ENCODE measurements around the gene COL13A1.

COL13A1 gene

GRCh38 chr10:69929575-69929974, 127.9 kb downstream of the COL13A1 start:
- DNase-seq (ENCODE audit: insufficient read length, low spot score), result no peak
- no peak for FAIRE-seq
- TF ChIP-seq POLR2A (IDR thresholded peaks at IDR 0.05; ENCODE audit: low read depth, low read length), result no peak

- TF ChIP-seq POLR2A (IDR thresholded peaks at IDR 0.05; ENCODE audit: low read depth, low read length), result no peak
- DNase-seq (ENCODE audit: insufficient read length, low spot score), result no peak
- FAIRE-seq, result no peak
These were observed 133.1 kb downstream of the COL13A1 start for GRCh38 chr10:69934768-69935167.

GRCh38 chr10:69936091-69936490, 134.4 kb downstream of the COL13A1 start:
- DNase-seq (ENCODE audit: insufficient read length, low spot score), result no peak
- no peak for FAIRE-seq
- TF ChIP-seq POLR2A (IDR thresholded peaks at IDR 0.05; ENCODE audit: low read depth, low read length), result no peak

- DNase-seq (ENCODE audit: insufficient read length, low spot score) (no peak), FAIRE-seq (no peak)
- TF ChIP-seq POLR2A (IDR thresholded peaks at IDR 0.05; ENCODE audit: low read depth, low read length), result no peak
These were observed 136.9 kb downstream of the COL13A1 start for GRCh38 chr10:69938541-69938991.

GRCh38 chr10:69939061-69939460, 137.4 kb downstream of the COL13A1 start:
- no peak for TF ChIP-seq POLR2A (IDR thresholded peaks at IDR 0.05; ENCODE audit: low read depth, low read length)
- FAIRE-seq (no peak), DNase-seq (ENCODE audit: insufficient read length, low spot score) (no peak)

GRCh38 chr10:69939481-69939880, 137.8 kb downstream of the COL13A1 start:
- no peak for TF ChIP-seq POLR2A (IDR thresholded peaks at IDR 0.05; ENCODE audit: low read depth, low read length)
- FAIRE-seq, result no peak
- DNase-seq (ENCODE audit: insufficient read length, low spot score), result no peak

GRCh38 chr10:69941730-69942129, 140.0 kb downstream of the COL13A1 start:
- TF ChIP-seq POLR2A (IDR thresholded peaks at IDR 0.05; ENCODE audit: low read depth, low read length), result no peak
- DNase-seq (ENCODE audit: insufficient read length, low spot score) (no peak), FAIRE-seq (no peak)

- DNase-seq (ENCODE audit: insufficient read length, low spot score), result no peak
- TF ChIP-seq POLR2A (IDR thresholded peaks at IDR 0.05; ENCODE audit: low read depth, low read length), result no peak
- no peak for FAIRE-seq
These were observed 141.7 kb downstream of the COL13A1 start for GRCh38 chr10:69943292-69943820.

GRCh38 chr10:69944761-69945160, 143.1 kb downstream of the COL13A1 start:
- no peak for FAIRE-seq
- no peak for TF ChIP-seq POLR2A (IDR thresholded peaks at IDR 0.05; ENCODE audit: low read depth, low read length)
- no peak for DNase-seq (ENCODE audit: insufficient read length, low spot score)

- FAIRE-seq (no peak), DNase-seq (ENCODE audit: insufficient read length, low spot score) (no peak)
- TF ChIP-seq POLR2A (IDR thresholded peaks at IDR 0.05; ENCODE audit: low read depth, low read length), result no peak
These were observed 146.6 kb downstream of the COL13A1 start for GRCh38 chr10:69948261-69948660.

GRCh38 chr10:69949770-69950169, 148.1 kb downstream of the COL13A1 start:
- no peak for TF ChIP-seq POLR2A (IDR thresholded peaks at IDR 0.05; ENCODE audit: low read depth, low read length)
- FAIRE-seq (no peak), DNase-seq (ENCODE audit: insufficient read length, low spot score) (no peak)

GRCh38 chr10:69951658-69952057, 150.0 kb downstream of the COL13A1 start:
- no peak for FAIRE-seq
- no peak for DNase-seq (ENCODE audit: insufficient read length, low spot score)
- TF ChIP-seq POLR2A (IDR thresholded peaks at IDR 0.05; ENCODE audit: low read depth, low read length), result no peak

- no peak for TF ChIP-seq POLR2A (IDR thresholded peaks at IDR 0.05; ENCODE audit: low read depth, low read length)
- DNase-seq (ENCODE audit: insufficient read length, low spot score), result no peak
- FAIRE-seq, result no peak
These were observed 150.5 kb downstream of the COL13A1 start for GRCh38 chr10:69952069-69952800.

- TF ChIP-seq POLR2A (IDR thresholded peaks at IDR 0.05; ENCODE audit: low read depth, low read length), result no peak
- FAIRE-seq, result no peak
- DNase-seq (ENCODE audit: insufficient read length, low spot score), result no peak
These were observed 151.1 kb downstream of the COL13A1 start for GRCh38 chr10:69952821-69953221.

- DNase-seq (ENCODE audit: insufficient read length, low spot score), result no peak
- FAIRE-seq, result no peak
- TF ChIP-seq POLR2A (IDR thresholded peaks at IDR 0.05; ENCODE audit: low read depth, low read length), result no peak
These were observed 152.1 kb downstream of the COL13A1 start for GRCh38 chr10:69953851-69954250.

Measured in H54 (cell line).